Stromal cell of bone marrow (primary cell): ENCODE measurements around the gene MCFD2.
A peak's percentile ranks its signal among the peaks of the same experiment; 100 is the strongest.
"Not testable (repeated sequence)": the region's sequence is repeated elsewhere in the genome, so short reads cannot be mapped to it uniquely, and the experiment has no call there.

Experiments used
- DNase-seq: peaks from one replicate; pipeline ENCODE4 v3.0.0-alpha.2; 2012; ENCODE audit warnings: low read depth

The MCFD2 gene

DNA sequence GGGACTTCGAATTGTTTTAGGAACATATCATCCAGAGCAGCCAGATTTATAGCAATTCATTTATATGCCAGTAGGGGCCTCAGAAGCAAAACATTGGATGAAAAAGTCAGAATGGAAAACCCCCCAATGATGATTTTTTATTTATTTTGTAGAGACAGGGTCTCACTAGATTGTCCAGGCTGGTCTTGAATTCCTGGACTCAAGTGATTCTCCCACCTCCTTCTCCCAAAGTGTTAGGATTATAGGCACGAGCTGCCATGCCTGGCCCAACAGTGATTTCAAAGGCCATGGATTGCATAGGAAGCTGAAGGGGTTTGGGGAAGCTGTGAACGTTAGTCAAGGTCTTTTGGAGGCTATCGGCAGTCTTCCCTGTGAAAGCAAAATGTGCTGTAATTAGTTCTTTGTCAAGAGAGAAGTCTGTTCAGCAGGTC lies 21.9 kb upstream of the MCFD2 start:
- no peak for DNase-seq

DNA sequence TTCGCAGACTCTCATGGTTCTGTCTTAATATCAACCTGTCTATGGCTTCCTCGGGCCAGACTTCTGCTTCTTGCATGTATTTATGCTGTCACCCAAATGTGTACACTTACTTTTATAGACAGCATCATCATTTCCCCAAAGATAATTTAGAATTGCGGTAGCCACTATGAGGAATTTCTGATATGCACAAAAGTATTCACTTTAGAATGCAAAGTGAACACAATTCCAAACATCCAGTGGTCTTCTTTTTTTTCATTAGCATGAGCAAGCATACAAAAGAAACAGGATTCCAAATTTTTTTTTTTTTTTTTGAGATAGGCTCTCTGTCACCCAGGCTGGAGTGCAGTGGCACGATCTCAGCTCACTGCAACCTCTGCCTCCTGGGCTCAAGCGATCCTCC lies 21.0 kb upstream of the MCFD2 start:
- DNase-seq = no peak

DNA sequence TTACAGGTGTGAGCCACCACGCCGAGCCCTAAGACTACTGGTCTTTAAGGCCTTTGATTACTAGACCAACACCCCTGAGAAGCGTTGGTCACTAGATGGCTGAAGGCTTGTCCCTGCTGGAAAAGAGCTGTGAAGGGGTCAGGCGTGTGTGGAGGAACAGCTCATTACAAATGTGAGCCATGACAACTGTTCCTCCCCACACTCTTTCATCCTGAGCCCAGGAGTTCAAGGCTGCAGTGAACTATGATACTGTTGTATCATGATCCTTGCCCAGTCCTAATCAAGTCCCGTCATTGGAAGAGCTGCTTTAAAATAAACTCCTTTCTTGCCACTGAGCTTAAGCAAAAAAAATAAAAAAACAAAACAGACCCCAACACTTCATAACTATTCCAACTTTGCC lies 19.5 kb upstream of the MCFD2 start:
- no peak for DNase-seq

DNA sequence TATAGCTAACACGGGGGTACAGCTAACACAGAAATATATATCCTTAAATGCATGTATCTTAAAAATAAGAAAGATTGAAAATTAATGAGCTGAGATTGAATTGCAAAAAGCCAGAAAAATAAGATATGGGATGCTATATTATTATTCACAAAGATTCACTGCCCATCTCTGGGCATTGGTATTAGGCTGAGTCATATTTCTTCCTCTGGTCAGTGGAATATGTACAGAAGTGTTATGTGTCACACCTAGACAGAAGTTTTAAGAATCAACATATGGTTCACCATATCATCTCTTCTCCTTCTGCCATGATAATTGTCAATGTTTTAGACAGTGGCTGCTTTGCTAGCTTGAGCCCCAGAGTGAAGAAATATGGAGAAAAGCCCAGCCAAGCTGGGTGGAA lies 14.0 kb upstream of the MCFD2 start:
- no peak for DNase-seq

DNA sequence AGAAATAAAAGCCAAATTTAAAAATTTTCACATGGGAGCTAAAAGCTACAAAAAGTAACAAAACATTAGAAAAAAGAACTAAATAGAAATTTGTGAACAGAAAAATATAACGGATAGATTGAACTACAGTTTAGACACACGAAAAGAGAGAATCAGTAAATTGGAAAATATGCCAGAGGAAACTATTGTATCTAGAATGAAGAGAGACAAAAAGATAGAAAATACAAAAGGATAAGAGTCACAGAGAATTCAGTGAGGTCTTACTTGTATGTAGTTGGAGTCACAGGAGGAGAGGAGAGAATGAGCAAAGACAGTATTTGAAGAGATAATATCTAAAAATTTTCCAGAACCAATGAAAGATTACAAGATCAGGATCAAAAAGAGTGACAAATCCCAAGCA lies 11.3 kb upstream of the MCFD2 start:
- DNase-seq = no peak

DNA sequence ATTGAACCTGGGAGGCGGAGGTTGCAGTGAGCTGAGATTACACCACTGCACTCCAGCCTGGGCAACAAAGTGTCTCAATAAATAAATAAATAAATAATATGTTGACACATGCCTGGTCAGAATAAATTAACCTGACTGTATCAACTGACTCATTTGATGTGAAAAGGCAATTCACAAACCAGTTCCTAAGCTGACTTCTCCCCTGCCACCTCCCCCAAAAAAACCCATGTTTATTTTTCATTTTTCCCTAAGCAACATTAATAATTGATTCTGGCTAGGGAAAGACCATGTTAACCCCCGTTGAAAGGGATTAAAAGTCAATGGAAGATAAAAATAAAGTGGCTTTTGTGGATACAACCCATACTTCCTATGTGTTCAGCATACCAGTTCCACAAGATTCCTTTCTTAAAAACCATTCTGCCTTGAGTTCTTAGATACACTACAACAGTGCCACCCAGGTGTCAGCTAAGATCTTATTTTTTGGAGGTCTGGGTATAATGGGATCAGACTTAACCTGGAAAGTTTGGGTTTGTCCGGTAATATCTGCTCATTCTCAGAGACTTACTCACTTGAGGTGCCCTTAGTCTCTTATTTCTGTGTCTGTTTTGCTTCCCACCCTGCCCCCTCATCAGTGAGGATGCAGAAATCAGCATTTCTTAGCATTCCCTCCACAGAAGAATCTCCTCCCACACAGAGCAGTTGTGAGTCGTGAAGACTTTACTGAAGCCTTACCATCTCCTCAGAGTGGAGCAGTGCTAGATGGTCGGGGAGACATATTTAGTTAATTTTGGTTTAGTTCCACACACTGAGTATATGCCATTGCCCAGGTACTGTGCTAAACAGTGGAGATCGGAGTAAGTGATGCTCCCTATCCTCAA lies 10.1 kb upstream of the MCFD2 start:
- DNase-seq = no peak

DNA sequence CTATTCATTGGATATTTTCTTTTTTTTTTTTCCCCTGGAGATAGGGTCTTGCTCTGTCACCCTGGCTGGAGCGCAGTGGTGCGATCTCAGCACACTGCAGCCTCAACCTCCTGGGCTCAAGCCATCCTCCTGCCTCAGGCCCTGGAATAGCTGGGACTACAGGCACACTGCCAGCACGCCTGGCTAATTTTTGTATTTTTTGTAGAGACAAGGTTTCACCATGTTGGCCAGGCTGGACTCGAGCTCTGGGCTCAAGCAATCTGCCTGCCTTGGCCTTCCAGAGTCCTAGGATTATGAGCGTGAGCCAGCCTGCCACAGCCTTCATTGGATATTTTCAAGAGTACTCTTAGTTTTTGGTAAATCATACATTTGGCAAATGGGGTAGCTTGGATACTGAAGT lies 9.0 kb upstream of the MCFD2 start:
- DNase-seq = no peak

DNA sequence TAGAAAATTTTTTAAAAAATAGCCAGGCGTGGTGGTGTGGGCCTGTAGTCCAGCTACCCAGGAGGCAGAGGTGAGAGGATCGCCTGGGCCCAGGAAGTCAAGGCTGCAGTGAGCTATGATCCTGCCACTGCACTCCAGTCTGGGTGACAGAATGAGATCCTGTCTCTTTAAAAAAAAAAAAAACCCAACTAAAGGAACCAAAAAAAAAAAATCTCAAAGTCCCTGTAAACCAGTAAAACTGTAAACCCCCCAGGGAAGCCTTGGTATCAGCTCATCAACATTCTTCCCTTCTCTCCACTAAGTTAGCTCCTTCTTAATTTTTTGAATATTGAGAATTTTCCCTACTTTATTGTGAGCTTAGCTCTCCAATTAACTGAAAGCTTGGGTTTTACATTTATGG lies 8.4 kb upstream of the MCFD2 start:
- no peak for DNase-seq

DNA sequence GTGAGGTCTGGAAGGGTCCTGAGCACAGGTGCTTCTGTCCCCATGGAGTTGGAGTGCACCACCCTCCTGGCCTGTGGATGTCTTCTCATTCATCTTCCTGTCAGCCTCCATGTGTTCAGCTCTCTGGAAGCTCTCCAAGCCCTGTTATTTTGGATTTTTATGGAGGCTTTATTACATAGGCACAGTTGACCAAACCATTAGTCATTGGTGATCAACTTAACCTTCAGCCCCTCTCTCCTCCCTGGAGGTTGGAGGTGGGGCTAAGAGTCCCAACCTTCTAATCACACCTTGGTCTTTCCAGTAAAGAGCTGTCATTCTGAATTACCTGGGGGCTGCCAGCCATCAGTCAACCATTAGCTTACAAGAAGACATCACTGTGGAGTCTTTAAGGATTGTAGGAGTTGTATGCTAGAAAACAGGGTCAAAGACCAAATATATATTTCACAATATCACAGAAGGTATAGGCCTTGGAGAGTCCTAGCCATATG lies 7.5 kb upstream of the MCFD2 start:
- no peak for DNase-seq

DNA sequence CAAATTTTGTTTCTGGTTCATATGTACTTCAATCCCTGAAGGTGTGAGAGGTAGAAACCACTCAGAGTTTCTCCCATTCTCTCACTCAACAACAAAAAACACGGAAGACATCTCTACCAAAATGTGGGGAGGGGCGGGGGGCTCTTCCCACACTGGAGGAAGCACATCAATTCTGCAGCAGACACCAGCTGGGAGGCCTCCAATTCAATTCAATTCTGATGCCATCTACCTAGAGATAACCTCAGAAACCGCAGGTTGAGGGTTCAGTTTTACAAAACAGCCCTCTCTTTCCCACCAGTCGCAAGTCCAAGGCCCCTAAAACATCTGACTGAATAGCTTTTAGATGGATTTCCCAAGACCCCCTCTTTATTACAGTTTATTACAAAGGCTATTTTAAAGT lies 7.0 kb upstream of the MCFD2 start:
- DNase-seq = no peak

DNA sequence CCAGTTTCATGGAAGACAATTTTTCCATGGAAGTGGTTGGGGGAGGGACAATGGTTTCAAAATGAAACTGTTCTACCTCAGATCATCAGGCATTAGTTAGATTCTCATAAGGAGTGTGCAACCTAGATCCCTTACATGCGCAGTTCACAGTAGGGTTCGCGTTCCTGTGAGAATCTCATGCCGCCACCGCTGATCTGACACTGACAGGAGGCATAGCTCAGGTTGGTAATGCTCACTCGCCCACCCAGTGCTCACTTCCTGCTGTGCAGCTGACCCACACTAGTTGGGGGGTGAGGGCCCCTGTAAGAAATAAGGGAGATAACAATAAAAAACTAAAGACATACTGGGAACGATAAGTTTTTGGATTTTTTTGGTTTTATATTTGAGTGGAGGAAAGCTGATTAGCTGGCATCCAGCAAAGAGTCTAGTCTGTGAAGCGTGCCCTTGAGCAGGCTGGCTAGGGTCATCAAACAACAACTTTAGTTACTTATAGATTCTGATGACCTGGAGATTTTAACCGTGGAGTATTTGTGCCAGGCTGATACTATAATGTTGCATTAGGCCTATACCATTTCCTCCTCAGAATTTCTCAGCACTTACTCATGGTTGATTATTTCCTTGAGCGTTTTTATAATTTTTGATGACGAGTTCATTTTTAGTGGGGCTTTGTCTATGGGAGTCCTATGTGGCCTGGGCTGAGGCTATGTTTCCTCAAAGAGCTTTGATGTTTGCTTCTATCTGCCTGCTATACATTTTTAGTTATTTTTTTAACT lies 6.3 kb upstream of the MCFD2 start:
- no peak for DNase-seq

DNA sequence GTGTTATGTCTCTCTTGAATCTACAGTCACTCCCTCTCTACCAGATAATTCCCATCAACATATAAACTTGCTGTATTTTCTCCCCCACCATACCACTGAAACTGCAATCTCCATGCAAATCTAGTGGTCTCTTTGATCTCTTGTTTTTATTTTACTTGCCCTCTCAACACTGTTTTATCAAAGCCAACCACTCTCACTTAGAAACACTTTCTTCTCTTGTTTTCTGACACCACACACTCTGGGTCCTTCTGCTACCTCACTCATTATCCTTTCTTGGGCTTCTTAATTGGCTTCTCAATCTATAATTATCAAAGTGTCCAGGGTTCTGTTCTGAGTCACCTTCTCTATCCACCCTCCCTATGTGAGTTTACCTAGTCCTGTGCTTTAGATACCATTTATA lies 2.0 kb upstream of the MCFD2 start:
- no peak for DNase-seq

DNA sequence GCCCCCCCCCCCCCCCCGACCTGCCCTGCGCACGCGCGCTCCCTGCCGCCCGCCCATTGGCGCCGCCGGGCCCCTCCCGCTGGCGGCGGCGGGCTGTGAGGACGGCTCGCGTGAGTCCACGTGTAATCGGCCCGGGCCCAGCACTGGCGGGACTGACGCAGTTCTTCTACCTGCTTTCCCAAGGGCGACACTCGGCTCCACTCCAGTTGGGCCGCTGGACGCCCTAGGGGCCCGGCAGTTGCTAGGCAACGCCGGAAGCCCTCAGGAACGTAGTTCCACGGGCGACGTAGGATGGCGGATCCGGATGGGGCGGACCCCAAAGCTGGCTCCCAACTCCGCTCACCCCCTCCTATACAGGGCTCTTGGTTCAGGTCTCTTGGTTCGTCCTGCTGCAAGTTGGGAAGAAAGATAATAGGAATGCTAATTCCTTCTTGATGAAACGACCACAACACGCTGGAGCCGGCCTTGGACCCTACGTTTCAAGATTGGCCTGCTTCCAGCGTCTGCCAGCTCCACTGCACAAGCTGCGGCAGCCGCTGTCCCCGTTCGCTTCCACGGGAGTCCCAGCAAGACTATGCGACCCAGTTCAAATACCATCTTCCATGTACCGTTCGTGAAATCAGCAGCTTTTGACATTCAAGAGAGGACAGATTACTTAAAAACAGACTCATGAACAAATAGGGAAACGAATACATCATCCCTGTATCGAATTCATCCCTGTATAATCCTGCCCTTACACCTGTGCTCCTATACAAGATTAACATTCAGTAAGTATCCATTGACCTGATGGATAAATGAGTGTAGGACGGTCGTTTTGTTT lies 415 bp upstream of the MCFD2 start:
- DNase-seq = peak; percentile 69

DNA sequence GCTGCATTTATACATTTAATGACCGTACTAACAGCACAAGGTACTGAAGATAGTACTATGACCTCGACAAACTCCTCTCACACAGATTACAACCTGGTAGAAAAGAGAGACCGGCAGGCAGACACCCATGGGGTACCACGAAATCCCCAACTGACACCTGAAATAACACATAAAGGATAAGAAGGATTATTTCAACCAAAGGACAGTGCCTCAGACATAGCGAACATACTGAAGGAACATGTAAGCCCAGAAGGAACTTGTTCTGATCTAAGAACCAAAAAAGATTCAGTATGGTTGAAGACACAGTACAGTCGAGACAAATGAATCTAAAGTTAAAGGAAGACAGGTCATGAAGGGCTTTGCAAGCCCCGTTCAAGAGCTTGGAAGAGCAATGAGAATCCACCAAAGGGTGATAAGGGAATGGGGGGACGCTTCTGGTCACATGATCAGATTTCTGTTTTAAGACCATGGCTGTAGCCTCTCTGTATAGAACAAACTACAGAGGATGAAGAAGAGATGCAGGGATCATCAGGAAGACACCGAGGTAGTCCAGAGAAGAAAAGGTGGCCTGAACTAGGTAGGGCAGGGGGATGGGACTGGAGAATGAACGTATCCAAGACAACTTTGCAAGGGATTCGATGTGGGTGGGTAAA lies 902 bp downstream of the MCFD2 start:
- DNase-seq = no peak

DNA sequence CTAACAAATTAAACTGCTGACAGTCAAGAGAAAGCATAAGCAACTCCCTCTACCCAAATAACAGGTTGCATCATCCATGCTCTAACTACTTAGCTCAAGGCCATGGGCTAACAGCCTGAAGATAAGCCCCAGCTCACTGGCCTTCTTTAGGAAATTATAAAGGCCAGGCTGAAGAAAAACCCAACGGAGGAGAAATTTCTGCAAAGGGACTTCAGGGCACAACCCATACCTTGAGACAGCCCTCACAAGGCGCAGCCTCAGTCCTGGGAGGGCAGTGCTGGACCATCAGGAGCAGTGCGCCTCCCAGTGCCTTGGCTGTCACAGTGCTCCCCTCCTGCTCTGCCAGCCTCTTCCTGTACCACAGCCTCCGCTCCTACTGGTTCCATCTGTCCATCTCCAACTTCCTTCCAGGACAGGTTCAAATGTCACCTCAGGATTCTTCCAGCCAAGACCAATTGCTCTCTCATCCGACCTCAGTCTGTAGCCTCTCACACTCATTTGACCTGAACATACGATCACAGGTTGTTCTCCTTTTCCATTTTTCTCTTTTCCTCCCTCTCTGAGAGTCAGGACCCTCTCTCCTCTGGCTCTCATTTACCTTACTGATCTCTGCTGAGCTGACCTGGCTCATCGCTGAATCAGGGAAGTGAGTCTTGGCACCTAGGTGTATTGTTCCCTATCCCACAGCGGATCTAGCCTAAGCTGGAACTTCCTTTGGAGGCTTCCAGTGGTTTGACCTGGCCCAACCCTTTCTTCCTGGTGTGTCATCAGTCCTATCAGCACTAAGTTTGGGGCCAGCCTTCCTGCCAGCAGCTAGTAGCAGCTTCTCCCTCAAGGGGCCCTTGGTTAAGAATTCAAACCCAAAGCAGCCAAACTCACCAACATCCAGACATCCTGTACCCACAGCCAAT lies 1.9 kb downstream of the MCFD2 start:
- DNase-seq = peak; percentile 45

DNA sequence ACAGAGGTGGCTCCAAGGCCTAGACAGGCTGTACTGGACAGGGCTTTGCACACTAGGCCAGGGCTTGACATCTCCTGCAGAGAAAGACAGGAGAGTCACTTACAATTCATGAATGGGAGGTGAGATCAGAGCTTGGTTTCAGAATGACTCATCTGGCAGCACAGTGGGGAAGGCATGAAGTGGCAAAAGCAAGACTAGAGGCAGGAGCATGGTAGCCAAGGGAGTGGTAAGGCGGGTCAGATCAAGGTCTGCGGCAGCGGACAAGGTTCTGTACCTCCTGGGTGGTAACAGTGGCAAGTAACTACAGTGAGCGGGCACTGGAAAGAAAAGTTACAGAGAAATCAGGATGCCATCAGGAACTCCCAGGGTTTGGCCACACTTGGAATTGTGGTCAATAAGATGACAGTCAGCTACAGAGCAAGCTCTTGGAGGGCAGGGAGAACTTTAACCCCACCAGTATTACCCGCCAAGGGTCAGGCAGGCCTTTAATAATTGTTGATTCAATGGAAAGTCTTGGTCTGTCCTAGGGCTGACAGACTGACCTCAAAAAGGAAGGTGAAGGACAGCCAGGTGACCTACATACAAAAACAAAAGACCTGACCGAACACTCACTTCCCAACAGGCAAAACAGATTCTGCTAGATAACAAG lies 5.7 kb downstream of the MCFD2 start:
- DNase-seq = peak; percentile 66

DNA sequence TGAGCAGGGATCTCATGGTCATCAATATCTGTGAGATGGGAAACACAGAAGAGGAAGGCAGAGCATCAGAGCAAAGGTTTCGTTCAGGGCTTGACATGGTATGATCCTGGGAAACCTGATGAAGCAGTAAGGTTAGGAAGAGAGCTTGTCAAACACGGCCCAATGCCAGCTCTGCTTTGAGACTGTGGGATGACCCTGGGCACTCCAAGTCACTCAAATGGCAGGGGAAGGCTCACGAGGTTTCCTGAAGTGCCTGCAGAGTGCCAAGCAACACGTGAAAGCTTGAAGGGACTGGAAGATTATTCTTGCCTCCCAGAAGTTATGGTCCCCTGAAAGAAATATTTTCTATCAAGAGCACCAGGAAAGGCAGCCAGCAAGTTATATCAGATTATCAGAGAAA lies 6.5 kb downstream of the MCFD2 start:
- no peak for DNase-seq

DNA sequence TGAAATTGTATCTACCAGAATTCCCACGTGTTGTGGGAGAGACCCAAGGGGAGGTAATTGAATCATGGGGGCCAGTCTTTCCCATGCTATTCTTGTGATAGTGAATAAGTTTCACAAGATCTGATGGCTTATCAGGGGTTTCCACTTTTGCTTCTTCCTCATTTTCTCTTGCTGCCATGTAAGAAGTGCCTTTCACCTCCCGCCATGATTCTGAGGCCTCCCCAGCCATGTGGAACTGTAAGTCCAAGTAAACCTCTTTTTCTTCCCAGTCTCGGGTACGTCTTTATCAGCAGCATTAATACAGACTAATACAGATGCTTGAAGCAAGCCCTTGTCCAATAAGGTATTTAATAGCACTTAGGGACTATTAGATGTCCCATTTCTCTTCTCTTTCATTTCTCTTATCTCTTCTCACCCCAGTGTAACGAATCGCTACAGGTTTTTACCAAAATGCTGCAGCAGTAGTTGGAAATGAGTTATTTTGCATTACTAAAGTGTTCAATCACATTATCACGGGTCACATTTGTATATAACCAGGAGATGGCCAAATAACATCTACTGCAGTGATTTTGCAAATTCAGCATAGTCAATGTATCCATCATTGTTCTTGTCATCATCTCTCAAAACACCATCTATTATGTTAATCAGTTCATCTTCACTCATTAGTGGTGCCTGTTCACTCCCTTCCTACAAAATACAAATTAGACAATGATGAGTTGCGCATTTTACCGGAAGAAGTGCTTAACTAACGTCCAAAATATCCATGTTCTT lies 10.5 kb downstream of the MCFD2 start:
- not testable (repeated sequence) for DNase-seq

DNA sequence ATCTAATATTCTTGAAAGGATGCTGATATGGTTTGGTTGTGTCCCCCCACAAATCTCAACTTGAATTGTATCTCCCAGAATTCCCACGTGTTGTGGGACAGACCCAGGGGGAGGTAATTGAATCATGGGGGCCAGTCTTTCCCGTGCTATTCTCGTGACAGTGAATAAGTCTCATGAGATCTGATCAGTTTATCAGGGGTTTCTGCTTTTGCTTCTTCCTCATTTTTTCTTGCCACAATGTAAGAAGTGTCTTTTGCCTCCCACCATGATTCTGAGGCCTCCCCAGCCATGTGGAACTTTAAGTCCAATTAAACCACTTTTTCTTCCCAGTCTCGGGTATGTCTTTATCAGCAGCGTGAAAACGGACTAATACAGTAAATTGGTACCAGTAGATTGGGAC lies 12.6 kb downstream of the MCFD2 start:
- DNase-seq = not testable (repeated sequence)
